ENCODE results near the gene DTHD1. TPM values are rescaled to one million over a fixed set of nuclear protein-coding genes. Genes with fewer than 3 reads are reported as not detected.

DTHD1 gene
- polyA plus RNA-seq, 1 donor (not counting 4 experiments of a cell fraction or from before 2014, with no cell fraction given): not detected

- TF ChIP-seq EZH2 (IDR thresholded peaks at IDR 0.05; ENCODE audit: low read length): no peak
- no peak for TF ChIP-seq CTCF (optimal IDR thresholded peaks at IDR 0.05 in 1 of 3, IDR thresholded peaks at IDR 0.05 in 1 of 3, conservative IDR thresholded peaks at IDR 0.05 in 1 of 3; ENCODE audit: extremely low read depth in 1 of 3, insufficient read depth in 2 of 3, low read length in 3 of 3)
- DNase-seq (ENCODE audit: low read depth, low spot score) (no peak), FAIRE-seq (no peak)
- H3K36me3 ChIP-seq (ENCODE audit: control insufficient read depth in 2 of 2, extremely low read depth in 1 of 2, insufficient read depth in 2 of 2, low read length in 2 of 2): no peaks in the 10 kb centered on the region
- no peak overlapping the region for H3K4me3 ChIP-seq (ENCODE audit: control insufficient read depth in 2 of 3, extremely low read depth in 1 of 3, insufficient read depth in 2 of 3, low read depth in 1 of 3, low read length in 3 of 3)
- no peaks in the 10 kb centered on the region for H3K4me1 ChIP-seq (ENCODE audit: control insufficient read depth, extremely low read depth, insufficient read depth, low read length)
- H3K27ac ChIP-seq (ENCODE audit: control insufficient read depth, insufficient read depth, low read length): no peak overlapping the region
- H3K4me2 ChIP-seq (ENCODE audit: control insufficient read depth, extremely low read depth, insufficient read depth, low read depth, low read length): no peak overlapping the region
- H2AFZ ChIP-seq (ENCODE audit: control insufficient read depth, low read length): no peak overlapping the region
- no peaks in the 10 kb centered on the region for H3K9me3 ChIP-seq (ENCODE audit: control insufficient read depth, low read depth, low read length)
- H3K27me3 ChIP-seq (ENCODE audit: control insufficient read depth, extremely low read depth, insufficient read depth, low read length): no peaks in the 10 kb centered on the region
- no peaks in the 10 kb centered on the region for H4K20me1 ChIP-seq (ENCODE audit: control insufficient read depth, extremely low read depth, insufficient read depth, low read length)
- no peak overlapping the region for H3K9ac ChIP-seq (ENCODE audit: control insufficient read depth, extremely low read depth, insufficient read depth, low read length)
- dilution Hi-C loops (cut with MboI; ENCODE audit: extremely low pct_ligation_motif_present, low sequenced_read_pairs): no loop called here
- no peaks in the 10 kb centered on the region for H3K79me2 ChIP-seq (ENCODE audit: control insufficient read depth, insufficient read depth, low read length)
- no peaks in the 10 kb centered on the region for H3K9me1 ChIP-seq (ENCODE audit: control insufficient read depth, extremely low read depth, insufficient read depth, low read length)
These were observed 25.8 kb upstream of the DTHD1 start for GRCh38 chr4:36255577-36255976.

DNA sequence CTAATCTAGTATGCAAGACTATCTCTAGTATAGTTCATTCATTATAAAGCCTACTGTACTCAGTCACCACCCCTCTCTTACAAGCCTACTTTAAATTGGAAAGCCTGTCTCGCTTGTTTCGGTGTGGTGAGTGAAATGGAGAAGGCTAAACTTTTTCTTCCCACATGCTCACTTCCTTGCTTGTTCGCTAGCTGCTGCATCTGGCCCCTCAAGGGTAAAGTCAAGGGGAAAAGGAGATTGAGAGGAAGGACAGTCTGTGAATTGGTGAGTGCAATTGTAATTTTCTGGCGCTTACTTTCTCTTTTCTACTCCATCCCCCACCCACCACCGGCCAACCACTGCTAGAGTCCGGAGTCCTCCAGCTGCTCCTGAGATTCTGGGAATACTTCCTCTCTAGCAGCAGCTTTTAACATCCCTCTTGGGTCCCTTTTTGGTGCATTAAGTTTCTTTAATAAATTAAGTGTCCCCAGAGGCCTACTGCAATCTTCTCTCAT is 25.0 kb upstream of the DTHD1 start:
- DNase-seq (ENCODE audit: low read depth, low spot score): no peak
- FAIRE-seq: no peak
- H3K4me2 ChIP-seq (ENCODE audit: control insufficient read depth, extremely low read depth, insufficient read depth, low read depth, low read length): no peak overlapping the region

More for the DNA sequence above, 25.0 kb upstream of the DTHD1 start:
- Histone ChIP-seq H3K4me3 (ENCODE audit: control insufficient read depth in 2 of 3, extremely low read depth in 1 of 3, insufficient read depth in 2 of 3, low read depth in 1 of 3, low read length in 3 of 3) (no peak overlapping the region), H3K4me1 (ENCODE audit: control insufficient read depth, extremely low read depth, insufficient read depth, low read length) (no peaks in the 10 kb centered on the region), H4K20me1 (ENCODE audit: control insufficient read depth, extremely low read depth, insufficient read depth, low read length) (no peaks in the 10 kb centered on the region), H3K9ac (ENCODE audit: control insufficient read depth, extremely low read depth, insufficient read depth, low read length) (no peak overlapping the region), H2AFZ (ENCODE audit: control insufficient read depth, low read length) (no peak overlapping the region), H3K79me2 (ENCODE audit: control insufficient read depth, insufficient read depth, low read length) (no peaks in the 10 kb centered on the region), H3K27ac (ENCODE audit: control insufficient read depth, insufficient read depth, low read length) (no peak overlapping the region), H3K9me1 (ENCODE audit: control insufficient read depth, extremely low read depth, insufficient read depth, low read length) (no peaks in the 10 kb centered on the region), H3K27me3 (ENCODE audit: control insufficient read depth, extremely low read depth, insufficient read depth, low read length) (no peaks in the 10 kb centered on the region), H3K36me3 (ENCODE audit: control insufficient read depth in 2 of 2, extremely low read depth in 1 of 2, insufficient read depth in 2 of 2, low read length in 2 of 2) (no peaks in the 10 kb centered on the region), H3K9me3 (ENCODE audit: control insufficient read depth, low read depth, low read length) (no peaks in the 10 kb centered on the region)
- dilution Hi-C loops (cut with MboI; ENCODE audit: extremely low pct_ligation_motif_present, low sequenced_read_pairs): no loop called here
- TF ChIP-seq CTCF (optimal IDR thresholded peaks at IDR 0.05 in 1 of 3, IDR thresholded peaks at IDR 0.05 in 1 of 3, conservative IDR thresholded peaks at IDR 0.05 in 1 of 3; ENCODE audit: extremely low read depth in 1 of 3, insufficient read depth in 2 of 3, low read length in 3 of 3) (no peak), EZH2 (IDR thresholded peaks at IDR 0.05; ENCODE audit: low read length) (no peak)

Measured in keratinocyte (primary cell).